Lower lobe of right lung (tissue), 2 donors: ENCODE results near the gene YAP1. TPM values are rescaled to one million over a fixed set of nuclear protein-coding genes. Genes with fewer than 3 reads are reported as not detected.

Experiments used
- ATAC-seq, 2 donors: fragments of 200-7000 bp; cut with Tn5 transposase; one replicate each; pipeline ENCODE4 v1.9.1; 2020 to 2022; ENCODE audit warnings: mild to moderate bottlenecking in 2 of 2, moderate library complexity in 2 of 2
- DNase-seq: peaks from one replicate; pipeline ENCODE4 v3.0.0-alpha.2; 2020
- H3K27ac ChIP-seq: fragments of 200-600 bp; one replicate; pipeline ENCODE4 v1.8.0; 2022
- H3K27me3 ChIP-seq: fragments of 200-600 bp; one replicate; pipeline ENCODE4 v1.8.0; 2022; ENCODE audit warnings: low read depth
- H3K36me3 ChIP-seq: fragments of 200-600 bp; one replicate; pipeline ENCODE4 v1.8.0; 2022; ENCODE audit warnings: mild to moderate bottlenecking
- H3K4me1 ChIP-seq: fragments of 200-600 bp; one replicate; pipeline ENCODE4 v1.8.0; 2022
- H3K4me3 ChIP-seq: fragments of 200-600 bp; one replicate; pipeline ENCODE4 v1.8.0; 2022; ENCODE audit warnings: mild to moderate bottlenecking
- H3K9me3 ChIP-seq: fragments of 200-600 bp; one replicate; pipeline ENCODE4 v1.8.0; 2022
- intact Hi-C: fragments of 100-400 bp; cut with DNase I; formaldehyde crosslinking; loops from one replicate; pipeline ENCODE4 v1.11.0; 2022
- total RNA-seq: library from RNA; stranded (reverse); fragmentation: NEBNext Ultra II Directional; extraction: Animal tissue kit (Norgen Biotek cat#: 25700); gene quantifications from one replicate; pipeline ENCODE4 v1.2.1, GENCODE V29; 2021
- TF ChIP-seq, protein P1 (sequence below): fragments of 200-600 bp; IDR thresholded peaks from one replicate; pipeline ENCODE4 v1.8.0; 2022; ENCODE audit warnings: antibody characterized with exemption, mild to moderate bottlenecking
- donor health status: DM: no; HTN: yes; CAD: no; lungs with severe emphysema.

The YAP1 gene
- total RNA-seq, 1 donor from 2014 or later = 105 TPM

DNA sequence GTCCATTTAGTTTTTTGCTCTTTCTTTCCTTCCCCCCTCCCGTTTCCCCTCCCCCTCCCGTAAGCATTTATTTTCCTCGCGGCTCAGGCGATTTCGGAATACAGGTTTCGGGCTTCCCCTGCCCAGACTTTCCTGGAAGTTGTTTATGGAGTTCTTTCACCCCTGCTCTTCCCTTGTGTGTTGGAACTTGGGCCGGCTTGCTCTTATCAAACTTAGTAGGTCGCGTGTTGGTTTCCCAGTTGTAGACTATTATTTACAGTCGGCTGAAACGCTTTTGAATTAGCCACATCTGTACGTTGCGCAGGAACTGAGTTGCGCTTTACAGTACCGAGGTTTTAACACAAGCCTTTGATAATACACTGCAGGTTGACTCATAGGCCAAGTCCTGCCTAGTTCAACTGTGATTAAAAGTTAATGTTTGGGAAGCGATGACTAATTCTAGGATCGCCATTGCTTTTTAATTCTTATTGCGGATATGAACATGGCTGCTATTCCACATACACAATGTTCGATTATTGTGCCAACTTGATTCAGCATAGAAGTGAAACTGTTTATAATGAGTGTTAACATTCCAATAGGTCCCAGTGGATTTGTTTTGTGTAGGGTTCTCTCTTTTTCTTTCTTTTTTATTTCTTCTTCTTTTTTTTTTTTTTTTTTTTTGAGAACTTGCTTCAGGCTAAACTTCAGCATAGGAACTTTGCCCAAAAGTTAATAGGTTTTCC, 1.7 kb downstream of the YAP1 start:
- Histone ChIP-seq H3K4me3 (peak overlapping the region; percentile 82), H3K36me3 (peaks cover 16% of the 10 kb centered on the region), H3K4me1 (peaks cover 45% of the 10 kb centered on the region), H3K9me3 (no peaks in the 10 kb centered on the region), H3K27ac (peak overlapping the region; percentile 96), H3K27me3 (no peaks in the 10 kb centered on the region)
- DNase-seq (no peak), ATAC-seq (peak; percentile 27 to 71)
- TF ChIP-seq, protein P1, sequence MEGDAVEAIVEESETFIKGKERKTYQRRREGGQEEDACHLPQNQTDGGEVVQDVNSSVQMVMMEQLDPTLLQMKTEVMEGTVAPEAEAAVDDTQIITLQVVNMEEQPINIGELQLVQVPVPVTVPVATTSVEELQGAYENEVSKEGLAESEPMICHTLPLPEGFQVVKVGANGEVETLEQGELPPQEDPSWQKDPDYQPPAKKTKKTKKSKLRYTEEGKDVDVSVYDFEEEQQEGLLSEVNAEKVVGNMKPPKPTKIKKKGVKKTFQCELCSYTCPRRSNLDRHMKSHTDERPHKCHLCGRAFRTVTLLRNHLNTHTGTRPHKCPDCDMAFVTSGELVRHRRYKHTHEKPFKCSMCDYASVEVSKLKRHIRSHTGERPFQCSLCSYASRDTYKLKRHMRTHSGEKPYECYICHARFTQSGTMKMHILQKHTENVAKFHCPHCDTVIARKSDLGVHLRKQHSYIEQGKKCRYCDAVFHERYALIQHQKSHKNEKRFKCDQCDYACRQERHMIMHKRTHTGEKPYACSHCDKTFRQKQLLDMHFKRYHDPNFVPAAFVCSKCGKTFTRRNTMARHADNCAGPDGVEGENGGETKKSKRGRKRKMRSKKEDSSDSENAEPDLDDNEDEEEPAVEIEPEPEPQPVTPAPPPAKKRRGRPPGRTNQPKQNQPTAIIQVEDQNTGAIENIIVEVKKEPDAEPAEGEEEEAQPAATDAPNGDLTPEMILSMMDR = no peak
- intact Hi-C loops = no loop called here

GRCh38 chr11:102112509-102112821, 2.2 kb downstream of the YAP1 start:
- no peak for DNase-seq
- peaks cover 16% of the 10 kb centered on the region for H3K36me3 ChIP-seq
- no peaks in the 10 kb centered on the region for H3K27me3 ChIP-seq
- no peak for ATAC-seq
- intact Hi-C loops = no loop called here
- H3K4me1 ChIP-seq = peaks cover 51% of the 10 kb centered on the region
- TF ChIP-seq, protein P1 = no peak
- H3K4me3 ChIP-seq = peak overlapping the region; percentile 82
- peak overlapping the region; percentile 96 for H3K27ac ChIP-seq
- H3K9me3 ChIP-seq = no peaks in the 10 kb centered on the region

DNA sequence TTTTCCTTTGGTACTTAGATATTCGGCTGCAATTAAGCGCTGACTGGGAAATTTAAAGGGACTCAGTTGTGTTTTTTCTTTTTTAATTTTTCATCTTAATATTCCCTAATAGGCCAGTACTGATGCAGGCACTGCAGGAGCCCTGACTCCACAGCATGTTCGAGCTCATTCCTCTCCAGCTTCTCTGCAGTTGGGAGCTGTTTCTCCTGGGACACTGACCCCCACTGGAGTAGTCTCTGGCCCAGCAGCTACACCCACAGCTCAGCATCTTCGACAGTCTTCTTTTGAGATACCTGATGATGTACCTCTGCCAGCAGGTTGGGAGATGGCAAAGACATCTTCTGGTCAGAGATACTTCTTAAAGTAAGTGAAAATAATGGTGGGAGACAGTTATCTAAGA, 3.8 kb downstream of the YAP1 start:
- Histone ChIP-seq H3K4me3 (peak overlapping the region; percentile 82), H3K9me3 (no peaks in the 10 kb centered on the region), H3K27ac (no peak overlapping the region), H3K27me3 (no peaks in the 10 kb centered on the region), H3K4me1 (peaks cover 63% of the 10 kb centered on the region), H3K36me3 (peaks cover 16% of the 10 kb centered on the region)
- DNase-seq = no peak
- TF ChIP-seq, protein P1 = no peak
- ATAC-seq = no peak
- intact Hi-C loops = no loop called here

- Histone ChIP-seq H3K36me3 (peaks cover 16% of the 10 kb centered on the region), H3K27ac (peak overlapping the region; percentile 38), H3K4me1 (peaks cover 69% of the 10 kb centered on the region), H3K27me3 (no peaks in the 10 kb centered on the region), H3K9me3 (no peaks in the 10 kb centered on the region), H3K4me3 (no peak overlapping the region)
- TF ChIP-seq, protein P1 = no peak
- ATAC-seq (peak; percentile 54 to 62), DNase-seq (no peak)
- intact Hi-C loops = no loop called here
These were observed 5.3 kb downstream of the YAP1 start for GRCh38 chr11:102115557-102115956.

- peaks cover 76% of the 10 kb centered on the region for H3K4me1 ChIP-seq
- no peak for ATAC-seq
- TF ChIP-seq, protein P1 = no peak
- no peaks in the 10 kb centered on the region for H3K27me3 ChIP-seq
- H3K9me3 ChIP-seq = no peaks in the 10 kb centered on the region
- no peak overlapping the region for H3K4me3 ChIP-seq
- H3K27ac ChIP-seq = peak overlapping the region; percentile 12
- peaks cover 16% of the 10 kb centered on the region for H3K36me3 ChIP-seq
- DNase-seq = no peak
- intact Hi-C loops = no loop called here
These were observed 6.4 kb downstream of the YAP1 start for GRCh38 chr11:102116453-102117205.
